ENCODE results near the gene CYP3A7.

Gene CYP3A7

DNA sequence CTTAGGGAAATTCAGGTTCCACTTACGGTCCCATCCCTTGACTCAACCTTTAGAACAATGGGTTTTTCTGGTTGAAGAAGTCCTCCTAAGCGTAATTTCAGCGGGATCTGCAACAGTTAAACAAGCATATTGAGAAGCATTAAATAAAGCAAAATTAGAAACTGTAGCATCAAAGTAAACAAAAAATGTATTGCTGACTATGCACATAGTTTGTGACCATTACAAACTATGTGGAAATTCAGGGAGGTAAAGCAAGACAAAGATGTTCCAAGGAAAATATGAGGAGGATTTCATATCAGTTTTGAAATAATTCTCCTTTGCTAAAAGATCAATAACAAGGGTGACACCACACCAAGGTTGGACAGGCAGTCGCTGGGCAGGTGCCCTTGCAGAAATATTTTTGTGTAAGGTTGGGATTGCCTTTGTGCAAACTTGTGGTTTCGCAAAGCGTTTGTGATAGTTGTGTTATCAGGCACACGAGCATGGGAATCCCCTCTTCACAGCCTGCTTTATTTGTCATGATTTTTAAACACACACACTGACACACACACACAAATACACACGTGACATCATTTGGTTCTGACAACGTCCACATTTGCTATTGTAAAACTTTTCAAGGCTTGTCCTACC is 49.8 kb downstream of the CYP3A7 start:
- no peak for DNase-seq (ENCODE audit: low read depth)
- TF ChIP-seq, protein P1, sequence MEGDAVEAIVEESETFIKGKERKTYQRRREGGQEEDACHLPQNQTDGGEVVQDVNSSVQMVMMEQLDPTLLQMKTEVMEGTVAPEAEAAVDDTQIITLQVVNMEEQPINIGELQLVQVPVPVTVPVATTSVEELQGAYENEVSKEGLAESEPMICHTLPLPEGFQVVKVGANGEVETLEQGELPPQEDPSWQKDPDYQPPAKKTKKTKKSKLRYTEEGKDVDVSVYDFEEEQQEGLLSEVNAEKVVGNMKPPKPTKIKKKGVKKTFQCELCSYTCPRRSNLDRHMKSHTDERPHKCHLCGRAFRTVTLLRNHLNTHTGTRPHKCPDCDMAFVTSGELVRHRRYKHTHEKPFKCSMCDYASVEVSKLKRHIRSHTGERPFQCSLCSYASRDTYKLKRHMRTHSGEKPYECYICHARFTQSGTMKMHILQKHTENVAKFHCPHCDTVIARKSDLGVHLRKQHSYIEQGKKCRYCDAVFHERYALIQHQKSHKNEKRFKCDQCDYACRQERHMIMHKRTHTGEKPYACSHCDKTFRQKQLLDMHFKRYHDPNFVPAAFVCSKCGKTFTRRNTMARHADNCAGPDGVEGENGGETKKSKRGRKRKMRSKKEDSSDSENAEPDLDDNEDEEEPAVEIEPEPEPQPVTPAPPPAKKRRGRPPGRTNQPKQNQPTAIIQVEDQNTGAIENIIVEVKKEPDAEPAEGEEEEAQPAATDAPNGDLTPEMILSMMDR (IDR thresholded peaks at IDR 0.05; ENCODE audit: insufficient read depth, low read depth, low read length, missing control alignments) = no peak
- no peak overlapping the region for H3K4me3 ChIP-seq (ENCODE audit: low read depth, low read length)

DNA sequence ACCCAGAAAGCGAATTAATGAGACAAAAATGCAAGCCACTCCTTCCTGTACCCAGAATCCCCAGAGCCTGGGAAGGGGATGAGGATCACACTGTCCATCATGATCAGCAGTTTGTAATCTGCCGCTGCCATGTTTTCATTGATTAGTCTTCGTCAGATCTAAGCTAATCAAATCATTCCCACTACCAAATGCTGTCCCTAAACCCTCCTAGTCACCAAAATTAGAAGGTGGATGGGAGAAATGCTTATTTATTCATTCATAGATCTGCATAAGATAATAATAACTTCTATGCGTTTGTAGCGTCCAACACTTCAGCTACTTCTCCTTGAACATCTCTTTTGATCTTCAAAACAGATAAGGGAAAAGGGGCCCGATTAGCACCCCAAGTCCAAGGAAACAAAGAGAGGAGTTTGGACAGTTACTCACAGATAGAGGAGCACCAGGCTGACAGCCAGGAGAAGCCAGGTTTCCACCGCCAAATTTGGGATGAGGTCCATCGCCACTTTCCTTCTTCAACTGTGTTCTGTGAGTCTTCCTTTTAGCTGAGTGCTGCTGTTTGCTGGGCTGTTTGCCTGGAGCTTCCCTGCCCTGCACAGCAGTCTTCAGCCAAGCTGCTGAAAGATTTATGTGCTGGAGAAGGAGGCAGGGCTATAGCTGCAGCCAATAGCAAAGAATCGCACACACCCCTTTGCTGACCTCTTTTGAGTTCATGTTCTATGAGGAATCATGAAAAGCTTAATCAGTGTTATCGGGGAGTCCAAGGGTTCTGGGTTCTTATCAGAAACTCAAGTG is 55.4 kb downstream of the CYP3A7 start, which contains the start of gene CYP3A5:
Gene CYP3A5 (minus strand): TSS at position 597 of the 792 bp plus-strand sequence. CDS start 100 bp downstream, at position 497.
- no peak within 1 kb of the TSS for H3K4me3 ChIP-seq (ENCODE audit: low read depth, low read length)
- no peak for DNase-seq (ENCODE audit: low read depth)

DNA sequence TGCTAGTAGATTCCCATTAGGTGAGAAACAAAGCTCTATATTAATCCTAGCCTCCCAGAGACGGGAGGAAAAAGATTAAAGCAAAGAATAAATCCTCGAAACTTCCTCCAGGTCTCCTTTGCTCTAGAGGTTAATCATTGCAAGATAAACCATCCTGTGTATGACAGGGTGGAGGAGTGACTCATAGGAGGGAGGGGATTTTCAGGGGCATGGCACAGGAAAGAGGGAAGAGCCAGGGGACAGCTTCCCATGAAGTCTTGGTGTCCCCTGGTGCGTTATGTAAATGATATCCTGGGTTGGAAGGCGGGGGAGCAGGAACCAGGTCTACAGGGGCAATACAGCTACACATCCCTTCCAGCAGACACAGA is 56.0 kb downstream of the CYP3A7 start:
- TF ChIP-seq, protein P1 (IDR thresholded peaks at IDR 0.05; ENCODE audit: insufficient read depth, low read depth, low read length, missing control alignments) = no peak
- H3K4me3 ChIP-seq (ENCODE audit: low read depth, low read length) = no peak overlapping the region
- no peak for DNase-seq (ENCODE audit: low read depth)

More for the DNA sequence above, 55.4 kb downstream of the CYP3A7 start, which contains the start of gene CYP3A5:
- TF ChIP-seq, protein P1 (IDR thresholded peaks at IDR 0.05; ENCODE audit: insufficient read depth, low read depth, low read length, missing control alignments) = no peak

DNA sequence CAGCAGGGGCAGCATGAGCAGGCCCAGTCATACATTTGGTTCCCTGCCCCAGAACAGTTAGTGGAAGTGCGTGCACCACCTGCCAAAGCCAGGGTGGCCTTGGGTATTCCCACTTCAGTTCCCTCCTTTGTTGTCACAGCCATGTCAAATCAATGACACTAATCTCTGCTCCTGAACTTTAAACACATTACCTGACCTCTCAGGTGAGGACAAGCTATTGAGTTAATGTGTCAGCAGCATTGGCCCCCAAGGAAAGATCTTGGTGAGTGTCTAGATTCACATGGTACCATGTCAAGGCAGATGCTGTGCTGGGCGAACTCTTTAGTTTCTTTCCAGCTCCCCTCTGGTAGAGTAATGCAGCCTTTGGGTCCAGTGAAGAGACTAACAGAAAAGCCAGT is 57.3 kb downstream of the CYP3A7 start:
- no peak for DNase-seq (ENCODE audit: low read depth)
- H3K4me3 ChIP-seq (ENCODE audit: low read depth, low read length) = no peak overlapping the region
- TF ChIP-seq, protein P1 (IDR thresholded peaks at IDR 0.05; ENCODE audit: insufficient read depth, low read depth, low read length, missing control alignments) = no peak

DNA sequence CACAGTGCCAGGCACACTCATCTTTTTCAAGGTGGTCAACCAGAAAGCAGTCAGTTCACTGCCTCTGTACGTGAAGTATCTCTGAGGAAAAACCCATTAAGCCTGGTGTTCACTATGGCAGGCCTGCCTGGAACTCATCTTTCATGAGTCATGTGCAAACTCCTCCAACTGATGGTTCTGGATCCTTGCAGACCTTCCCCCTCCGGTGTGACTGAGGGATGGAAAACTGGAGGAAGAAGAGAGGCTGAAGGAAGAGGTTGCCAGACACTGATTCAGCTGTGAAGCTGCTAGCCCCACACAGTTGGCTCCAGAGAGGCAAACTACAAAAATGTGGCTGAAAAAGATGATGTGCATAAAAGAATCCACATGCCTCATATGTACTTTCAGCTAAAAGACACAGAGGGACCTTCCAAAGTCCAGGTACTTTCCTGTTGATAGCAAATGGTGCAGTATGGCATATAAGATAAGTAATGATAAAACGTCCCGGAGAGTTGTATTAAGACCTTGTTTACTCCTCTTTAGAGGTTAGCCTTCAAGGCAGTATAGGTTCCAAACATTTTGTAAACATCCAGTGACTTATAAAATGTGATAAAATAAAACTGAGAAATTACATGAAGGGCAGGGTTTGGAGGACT is 57.9 kb downstream of the CYP3A7 start:
- no peak overlapping the region for H3K4me3 ChIP-seq (ENCODE audit: low read depth, low read length)
- TF ChIP-seq, protein P1 (IDR thresholded peaks at IDR 0.05; ENCODE audit: insufficient read depth, low read depth, low read length, missing control alignments) = no peak
- no peak for DNase-seq (ENCODE audit: low read depth)

DNA sequence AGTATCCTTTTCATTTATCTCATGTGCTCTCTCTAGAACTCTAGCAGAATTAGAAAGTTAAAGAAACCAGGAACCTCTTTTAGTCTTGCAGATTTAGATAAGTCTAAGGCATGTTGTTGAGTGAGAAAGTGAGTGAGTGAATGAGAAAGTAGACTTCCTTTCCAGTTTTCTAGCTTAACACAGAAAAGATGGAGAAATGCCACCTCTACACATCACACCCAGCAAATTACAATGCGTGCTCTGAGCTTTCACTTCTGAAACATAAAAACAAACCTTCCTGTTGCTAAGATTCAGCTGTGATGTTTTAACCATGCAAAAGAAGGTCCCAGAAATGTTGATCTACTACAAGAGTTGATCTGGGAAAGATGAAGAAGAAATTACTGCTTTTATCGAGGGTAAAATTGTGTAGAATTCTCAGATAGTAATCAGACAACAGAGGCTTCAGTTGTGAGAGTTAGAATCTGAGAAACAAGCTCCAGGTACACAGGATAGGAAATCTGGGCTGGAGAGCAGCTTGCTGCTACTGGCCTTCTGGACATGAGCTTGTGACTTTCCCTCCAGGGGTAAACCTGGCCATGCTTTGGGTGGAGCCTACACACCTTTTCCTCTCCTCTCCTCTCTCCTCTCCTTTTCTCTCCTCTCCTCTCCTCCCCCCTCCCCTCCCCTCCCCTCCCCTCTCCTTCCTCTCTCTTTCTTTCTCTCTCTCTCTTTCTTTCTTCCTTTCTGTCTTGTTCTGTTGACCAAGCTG is 59.8 kb downstream of the CYP3A7 start:
- H3K4me3 ChIP-seq (ENCODE audit: low read depth, low read length) = no peak overlapping the region
- TF ChIP-seq, protein P1 (IDR thresholded peaks at IDR 0.05; ENCODE audit: insufficient read depth, low read depth, low read length, missing control alignments) = no peak
- no peak for DNase-seq (ENCODE audit: low read depth)

All from GM12865 (cell line).